NCI-H2081 (cell line): Measurements from ENCODE around the gene FYB2.

Experiments
- DNase-seq, 2 experiments: peaks; one replicate each; lab custom pipeline; 2025; lab: John Stamatoyannopoulos, UW

The FYB2 gene

DNA sequence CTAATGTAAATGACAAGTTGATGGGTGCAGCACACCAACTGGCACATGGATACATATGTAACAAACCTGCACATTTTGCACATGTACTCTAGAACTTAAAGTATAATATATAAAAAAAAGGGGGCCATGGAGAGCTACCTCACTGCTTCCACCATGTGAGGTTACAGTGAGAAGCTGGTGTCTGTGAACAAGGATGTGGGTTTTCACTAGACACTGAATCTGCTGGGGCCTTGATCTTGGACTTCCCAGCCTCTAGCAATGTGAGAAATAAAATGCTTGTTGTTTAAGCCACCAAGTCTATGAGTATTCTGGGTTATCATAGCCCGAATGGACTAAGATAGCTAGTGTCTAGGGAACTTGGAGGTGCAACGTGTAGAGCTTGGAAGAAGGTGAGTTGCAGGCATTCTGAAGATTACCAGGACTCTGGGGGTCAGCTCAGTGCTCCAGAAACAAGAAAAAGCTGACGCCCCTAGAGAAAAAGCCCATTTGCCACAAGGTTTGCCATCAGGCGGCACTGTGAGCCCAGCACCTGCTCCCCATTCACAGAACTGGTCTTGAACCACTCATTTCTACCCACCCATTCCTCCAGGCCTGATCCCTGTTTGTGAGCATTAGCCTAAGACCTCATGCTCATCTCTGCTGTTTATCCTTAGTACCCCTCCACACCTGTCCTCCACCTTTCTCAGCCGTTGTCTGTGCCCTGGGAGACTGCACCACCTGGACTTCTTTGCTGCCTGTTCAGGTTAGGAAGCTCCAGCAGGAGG, 15.1 kb upstream of the FYB2 start:
- DNase-seq: no peak

DNA sequence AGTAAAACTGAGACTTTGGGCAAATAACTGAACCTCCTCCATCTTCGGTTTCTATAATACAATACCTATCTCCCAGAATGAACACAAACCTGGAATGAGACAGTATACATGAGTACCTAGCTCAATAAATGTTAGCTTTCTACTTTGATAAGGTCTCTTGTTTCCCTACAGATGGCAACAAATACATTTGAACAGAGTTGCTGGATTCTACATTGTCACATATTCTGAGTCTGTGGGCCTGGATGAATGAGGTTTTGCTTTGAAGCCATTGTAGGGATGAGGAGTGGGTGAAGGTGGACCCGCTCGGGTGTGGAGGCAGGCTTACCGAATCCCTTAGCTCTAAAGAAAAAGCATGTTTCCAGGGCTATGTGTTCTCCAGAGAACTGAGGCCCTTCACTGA, 13.9 kb upstream of the FYB2 start:
- DNase-seq: no peak

DNA sequence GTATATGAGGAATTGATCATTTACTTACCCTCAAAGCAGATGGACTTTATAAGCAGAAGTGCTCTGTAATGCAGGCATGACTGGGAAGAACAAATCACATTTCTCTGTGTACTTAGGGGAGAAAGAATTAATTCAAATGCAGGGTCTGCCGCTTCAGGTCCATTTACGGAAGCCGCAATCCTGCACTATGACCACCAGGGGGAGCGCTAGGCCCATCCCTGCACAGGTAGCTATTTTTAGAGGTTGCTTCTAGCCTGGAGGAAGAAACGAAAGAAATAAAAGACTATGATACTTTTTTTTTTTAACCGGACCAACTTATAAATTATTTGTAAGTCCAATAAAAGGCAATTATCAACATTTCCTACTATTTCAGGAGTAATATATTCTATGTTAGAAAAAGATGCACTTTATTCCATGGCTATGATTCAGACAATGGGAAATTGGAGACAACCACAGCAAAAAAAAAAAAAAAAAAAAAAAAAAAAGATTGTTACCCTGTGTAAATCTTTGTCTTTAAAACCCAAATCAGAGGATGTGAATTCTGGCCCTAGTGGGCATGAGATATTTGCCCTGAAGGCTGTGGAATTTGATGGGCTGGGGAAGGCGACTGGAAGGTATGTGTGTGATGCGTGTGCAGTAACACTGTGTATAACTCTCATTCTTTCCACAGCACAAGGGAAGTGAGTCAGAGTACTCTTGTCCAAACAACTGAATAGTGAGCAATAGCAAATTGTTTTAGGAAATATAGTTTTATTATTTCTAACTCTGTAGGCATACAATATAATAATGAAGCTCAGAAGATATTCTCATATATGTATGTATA, 12.9 kb upstream of the FYB2 start:
- DNase-seq: peak; percentile 62 to 65

DNA sequence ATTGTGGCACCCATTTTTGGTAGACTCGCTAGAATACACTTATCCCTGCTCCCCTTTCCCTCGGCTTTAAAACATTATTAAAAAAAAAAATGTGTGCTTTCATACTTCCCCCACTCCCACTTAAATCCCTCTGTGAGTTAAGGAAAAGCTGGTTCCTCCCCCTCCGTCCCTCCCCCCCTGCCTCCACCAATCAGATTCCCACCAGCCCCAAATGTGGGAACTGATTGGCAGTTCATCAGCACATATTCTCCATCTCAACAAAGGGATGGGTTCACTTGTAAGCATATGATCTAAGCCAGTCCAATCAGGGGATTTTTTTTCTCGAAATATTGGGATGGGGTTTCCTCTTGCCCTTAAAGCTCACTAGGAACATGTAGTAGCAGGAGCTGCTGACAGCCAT, 10.8 kb upstream of the FYB2 start:
- no peak for DNase-seq

DNA sequence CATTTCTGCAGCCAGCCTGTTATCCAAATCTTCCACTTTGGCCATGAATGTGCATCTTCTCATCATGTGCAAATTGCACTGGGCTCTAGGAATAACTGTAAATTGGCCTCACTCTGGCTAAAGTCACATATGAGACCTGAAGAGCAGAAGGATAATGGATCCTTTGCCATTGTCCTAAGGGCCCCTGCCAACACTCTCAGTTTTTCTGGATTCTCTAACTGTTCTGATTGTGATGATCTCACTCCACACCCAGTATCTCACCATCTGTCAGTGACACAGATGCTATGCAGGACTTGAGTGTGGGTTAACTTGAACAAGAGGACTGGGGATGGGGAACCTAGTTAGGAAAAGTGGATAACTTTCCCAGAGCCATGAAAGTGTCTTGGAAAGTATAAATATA, 8.5 kb upstream of the FYB2 start:
- DNase-seq: no peak

DNA sequence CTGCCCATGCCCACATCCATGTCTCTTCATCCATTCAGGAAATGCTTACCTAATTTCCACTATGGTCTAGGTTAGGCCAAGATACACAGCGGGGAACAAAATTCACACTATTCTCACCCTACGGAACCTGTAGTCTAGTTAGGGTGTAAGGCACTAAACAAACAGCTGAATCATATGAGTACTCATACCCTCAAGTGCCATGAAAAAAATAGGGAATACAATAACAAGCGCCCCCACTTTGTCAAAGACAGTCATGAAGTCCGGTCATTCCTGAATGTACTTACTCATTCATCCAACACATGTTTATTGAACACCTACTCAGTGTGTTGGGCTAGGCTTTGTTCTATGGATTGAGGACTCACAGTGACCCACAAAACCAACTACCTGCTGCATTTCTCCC, 6.2 kb upstream of the FYB2 start:
- DNase-seq: no peak

DNA sequence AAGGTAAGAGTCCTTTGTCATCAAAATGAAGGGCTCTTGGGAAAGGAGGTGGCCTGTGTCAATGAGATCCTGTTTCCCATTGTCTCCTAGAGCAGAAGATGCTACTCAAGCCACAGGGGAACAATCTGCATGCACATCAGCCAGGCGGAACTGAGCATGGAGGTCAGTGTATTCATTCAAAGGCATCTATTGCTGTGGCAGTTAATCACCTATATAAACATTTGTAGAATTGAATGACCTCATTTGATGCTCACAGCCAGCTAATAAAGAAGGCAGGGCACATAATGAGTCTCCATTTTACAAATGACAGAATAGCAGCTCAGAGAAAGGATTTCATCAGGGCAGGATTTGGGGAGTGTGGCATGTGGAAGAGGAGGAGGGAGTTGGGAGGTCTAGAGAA, 5.7 kb upstream of the FYB2 start:
- DNase-seq: peak; percentile 39 to 61

DNA sequence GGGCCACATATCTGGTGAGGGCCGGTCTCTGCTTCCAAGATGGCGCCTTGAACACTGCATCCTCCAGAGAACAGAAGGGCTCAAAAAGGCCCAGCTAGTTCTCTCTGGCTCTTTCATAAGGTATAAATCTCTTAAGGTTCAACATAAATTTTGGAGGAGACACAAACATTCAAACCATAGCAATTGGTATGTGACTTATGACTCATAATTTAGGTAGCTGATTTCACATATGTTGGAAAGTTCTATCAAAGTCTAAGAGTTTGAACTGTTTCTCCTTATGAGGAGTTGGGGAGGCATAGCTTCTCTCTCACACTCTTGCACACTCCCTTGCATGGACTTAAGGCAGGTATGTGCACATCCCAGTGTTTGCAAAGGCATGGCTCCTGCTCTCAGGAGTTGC, 5.1 kb upstream of the FYB2 start:
- no peak for DNase-seq

DNA sequence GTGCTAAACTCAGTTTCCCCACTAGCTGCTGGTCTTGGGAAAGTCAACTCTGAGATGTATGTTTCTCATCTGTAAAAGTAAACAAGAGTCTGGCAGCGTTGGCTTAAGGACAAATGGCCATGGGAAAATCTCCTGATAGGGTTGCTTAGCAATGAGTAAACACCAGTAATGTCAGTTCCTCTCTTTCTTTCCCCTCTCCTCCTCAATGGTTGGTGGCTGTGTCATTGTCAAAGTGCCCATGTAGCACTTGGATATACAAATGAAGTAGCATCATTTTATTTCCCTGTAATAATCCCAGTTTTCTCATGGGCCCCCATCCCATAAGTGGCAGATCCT, 2.2 kb upstream of the FYB2 start:
- peak in 1 of 2 experiments; percentile 15 for DNase-seq

DNA sequence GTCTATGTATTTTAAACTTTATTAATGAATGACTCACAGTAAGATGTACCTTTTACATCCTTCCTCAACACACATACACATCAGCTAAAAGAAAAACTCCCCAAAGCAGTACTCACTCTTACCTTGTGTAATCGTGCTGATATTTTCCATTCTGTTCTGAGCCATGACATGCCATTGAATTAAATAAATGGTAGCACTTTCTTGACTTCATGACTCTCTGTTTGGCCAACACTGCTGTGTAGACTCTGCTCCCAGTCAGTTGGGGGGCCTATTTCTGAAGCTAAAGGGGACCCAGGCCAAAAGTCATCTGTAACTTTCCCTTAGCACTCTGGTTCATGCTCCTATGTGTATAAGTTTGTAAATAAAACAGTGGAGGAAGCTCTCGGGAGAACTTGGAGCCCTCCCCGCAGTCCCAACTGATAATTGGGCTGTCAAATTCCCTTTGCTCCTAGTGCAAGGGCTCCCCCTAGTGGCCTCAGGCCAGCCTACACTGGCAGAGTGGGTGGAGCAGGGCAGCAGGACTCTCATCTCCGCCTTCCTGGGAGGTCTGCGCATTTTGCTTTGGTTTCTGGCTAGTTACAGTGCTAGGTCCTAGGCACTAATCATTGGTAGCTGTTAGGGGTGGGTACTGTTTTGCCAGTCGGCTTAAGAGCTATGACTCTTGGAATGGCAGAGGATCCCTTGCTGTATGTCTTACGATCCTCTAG, 1.7 kb upstream of the FYB2 start:
- peak; percentile 71 to 73 for DNase-seq

DNA sequence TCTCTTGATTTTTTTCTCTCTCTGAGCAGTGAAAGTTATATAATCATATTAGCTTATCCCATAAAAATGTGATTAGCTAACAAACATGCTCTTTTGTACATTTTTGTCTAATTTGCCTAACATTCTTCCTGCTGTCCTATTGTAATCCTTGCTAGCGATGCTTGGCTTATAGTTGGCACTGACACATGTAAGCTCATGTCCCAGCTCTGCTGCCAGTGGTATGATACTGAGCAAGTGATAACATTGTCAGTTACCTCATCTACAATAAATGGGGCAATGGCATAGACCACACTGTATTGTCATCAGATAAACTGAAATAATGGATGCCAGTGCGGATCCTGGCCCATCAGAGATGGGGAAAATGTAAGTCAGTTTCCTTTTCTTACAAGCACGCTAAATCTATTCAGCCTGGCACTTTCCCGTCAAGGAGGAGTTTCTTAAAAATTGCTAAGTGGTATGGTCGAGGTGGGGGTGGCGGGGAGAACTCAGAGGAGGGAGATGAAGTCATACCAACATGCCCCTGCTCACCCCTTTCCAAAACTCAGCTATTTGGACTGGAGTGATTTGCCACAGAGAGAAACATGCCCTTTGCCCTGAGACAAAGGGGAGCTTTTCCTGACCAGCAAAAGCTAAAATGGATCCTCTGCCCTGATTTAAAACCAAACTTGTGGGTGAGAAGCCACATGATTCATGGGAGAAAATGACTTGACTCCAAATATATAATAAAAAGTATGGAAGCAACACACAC, 1.3 kb downstream of the FYB2 start:
- DNase-seq: no peak

DNA sequence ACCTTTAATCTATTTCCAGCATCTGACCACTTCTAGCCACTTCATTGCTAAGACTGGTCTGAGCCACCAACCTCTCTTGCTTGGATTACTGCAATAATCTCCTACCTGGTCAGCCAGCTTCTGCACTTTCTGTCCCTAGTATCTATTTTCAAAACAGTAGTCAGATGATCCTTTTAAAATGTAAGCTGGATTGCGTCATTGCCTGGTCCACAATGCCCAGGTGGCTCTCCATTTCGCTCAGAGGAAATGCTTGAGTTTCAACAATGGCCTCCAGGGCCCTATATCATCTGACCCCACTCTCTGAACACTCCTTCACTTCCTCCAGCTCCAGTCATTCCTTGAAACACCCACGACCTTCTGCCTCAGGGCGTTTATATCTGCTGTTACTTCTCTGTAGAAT, 2.3 kb downstream of the FYB2 start:
- DNase-seq: no peak

DNA sequence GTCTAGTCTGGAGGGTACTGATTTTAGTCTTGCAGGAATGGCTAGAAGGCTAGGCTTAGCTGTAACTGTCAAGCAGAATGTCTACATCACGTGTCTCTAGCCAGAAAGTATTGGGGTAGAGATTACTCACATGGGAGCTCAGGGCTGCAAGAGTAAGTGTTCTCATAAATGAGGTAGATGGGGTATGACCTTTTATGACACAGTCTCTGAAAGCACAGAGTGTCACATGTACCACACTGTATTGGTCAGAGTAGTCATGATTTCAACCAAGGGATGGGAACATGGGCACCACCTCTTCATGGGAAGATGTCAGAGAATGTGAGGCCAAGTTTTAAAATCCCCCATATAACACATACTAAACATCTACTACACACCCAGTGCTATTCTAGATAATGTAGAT, 2.9 kb downstream of the FYB2 start:
- no peak for DNase-seq

DNA sequence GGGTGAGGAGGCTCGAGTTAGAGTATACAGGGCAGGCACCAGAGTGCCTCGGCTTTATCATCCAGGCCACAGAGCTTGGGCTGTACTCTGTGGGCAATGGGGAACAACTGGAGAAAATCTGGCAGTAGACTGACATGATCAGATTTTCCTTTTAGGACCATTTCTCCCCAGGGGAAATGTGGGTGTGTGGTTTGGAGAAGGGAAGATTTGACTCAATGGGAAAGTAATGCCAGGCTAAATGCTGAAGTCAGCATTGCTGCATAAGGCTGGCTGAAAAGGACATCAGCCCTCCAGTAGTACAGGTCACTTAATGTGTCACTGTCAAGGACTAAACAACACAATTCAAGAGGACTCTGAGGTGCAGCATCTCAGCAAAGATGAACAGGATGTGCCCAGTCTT, 5.0 kb downstream of the FYB2 start:
- DNase-seq: no peak

DNA sequence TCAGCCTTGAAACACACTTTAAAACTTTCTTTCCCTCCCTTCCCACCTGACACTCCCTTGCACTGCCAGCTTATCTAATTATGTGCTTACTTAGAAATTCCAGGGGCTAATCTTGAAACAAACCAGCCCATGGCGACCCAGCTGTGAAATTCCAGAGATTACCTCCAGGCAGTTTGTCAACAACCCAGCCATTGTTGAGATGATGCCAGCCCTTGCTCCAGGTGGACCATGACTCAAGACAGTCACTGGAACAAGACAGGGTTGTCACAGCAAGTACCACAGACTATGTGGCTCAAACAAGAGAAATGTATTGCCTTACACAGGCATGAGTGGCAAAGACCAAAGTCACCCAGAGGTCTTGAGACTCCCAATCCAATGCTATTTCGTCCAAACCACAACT, 7.9 kb downstream of the FYB2 start:
- DNase-seq: no peak

DNA sequence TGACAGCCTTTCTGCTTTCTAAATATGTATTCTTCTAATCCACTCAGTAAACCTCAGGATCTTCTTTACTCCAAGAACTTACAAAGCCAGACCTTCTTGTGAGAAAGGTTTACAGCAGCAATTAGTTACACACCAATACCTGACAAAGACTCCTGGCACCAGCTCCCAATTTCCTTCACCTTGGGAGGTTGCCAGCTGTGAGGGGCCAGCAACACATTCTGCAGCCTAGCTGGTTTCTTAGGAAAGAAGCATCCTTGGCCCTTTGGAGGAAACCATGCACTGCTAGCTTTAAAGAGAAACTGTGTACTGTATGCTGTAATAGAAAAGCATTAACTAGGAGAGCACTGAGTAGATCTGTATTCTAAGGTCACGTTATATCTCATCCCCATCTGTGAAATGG, 10.8 kb downstream of the FYB2 start:
- DNase-seq: no peak

DNA sequence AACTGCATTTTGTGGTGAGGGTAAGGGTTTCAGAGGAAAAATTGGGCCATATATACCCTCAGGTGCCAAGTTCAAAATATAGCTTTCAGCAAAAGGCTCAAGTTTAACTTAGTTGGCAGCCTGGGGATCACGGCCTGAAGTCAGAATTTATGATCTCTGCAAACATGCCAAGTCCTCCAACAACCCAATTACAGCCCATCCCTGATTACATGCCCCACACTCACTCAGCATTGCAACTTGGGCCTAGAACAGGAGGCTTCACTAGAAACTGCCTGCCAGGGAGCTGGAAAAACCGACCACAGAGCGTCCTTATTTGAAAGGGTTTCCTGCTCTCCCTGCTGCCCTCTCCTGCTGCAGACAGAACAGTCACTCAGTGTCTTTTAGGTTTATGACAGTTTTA, 12.4 kb downstream of the FYB2 start:
- no peak for DNase-seq

DNA sequence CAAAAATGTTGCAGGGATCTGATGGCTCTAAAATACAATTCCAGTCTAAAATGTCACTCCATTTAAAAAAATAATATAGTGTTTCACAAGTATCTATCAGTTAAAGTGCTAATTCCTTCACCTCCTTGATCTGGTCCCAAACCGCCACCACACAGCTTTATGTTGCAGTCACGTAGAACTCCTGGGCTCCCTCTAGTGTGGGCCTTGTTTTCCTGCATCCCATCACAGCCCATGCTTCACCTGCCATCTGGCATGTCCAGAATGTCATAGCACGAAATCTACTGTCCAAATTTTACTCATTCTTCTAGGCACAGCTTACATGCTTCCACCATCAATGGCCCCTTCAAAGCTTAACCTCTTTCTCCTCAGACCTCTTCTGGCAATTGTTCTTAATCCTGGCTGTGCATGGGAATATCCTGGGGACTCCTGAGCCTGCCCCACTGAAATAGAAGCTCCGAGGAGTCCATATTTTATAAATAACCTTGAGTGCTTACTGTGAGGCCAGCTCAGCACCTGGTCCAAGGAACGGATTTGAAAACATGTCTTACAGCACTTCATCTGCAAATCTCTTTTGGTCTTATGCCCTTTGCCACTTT, 15.5 kb downstream of the FYB2 start:
- DNase-seq: peak; percentile 10 to 14

DNA sequence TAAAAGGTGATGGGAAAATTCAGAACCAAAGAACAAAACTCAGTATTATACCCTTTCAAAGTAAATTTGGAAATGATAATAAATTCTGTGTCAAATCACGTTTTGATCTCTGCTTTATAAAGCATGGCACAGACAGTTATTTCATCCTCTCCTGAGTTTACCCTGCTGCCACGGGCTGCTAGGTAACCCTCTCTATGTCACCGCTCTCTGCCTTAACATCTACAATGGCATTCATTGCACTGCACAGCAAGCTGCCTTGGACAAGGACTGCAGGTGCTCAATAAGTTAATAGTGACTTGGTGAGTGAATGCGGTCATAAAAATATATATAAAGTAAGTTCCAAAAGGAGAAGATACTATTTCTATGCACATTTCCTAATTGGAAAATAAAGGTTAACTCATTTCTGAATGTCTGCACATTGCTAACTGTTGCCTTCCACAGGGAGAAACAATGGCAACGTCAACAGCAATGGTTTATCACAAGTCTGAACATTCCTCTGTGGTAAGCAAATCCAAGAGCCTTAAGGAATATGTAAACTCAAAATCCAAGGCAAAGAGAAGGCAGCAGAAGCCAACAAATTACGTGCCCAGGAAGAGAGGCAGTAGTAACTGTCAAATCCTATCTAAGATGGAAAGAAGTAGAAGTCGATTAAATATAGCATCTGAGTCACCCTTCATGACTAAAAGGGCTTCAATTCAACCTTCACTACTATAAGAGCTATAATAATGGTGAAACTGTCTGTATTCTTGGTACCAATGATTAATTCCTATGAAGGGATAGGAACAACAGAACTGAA, 19.4 kb downstream of the FYB2 start:
- DNase-seq: no peak

DNA sequence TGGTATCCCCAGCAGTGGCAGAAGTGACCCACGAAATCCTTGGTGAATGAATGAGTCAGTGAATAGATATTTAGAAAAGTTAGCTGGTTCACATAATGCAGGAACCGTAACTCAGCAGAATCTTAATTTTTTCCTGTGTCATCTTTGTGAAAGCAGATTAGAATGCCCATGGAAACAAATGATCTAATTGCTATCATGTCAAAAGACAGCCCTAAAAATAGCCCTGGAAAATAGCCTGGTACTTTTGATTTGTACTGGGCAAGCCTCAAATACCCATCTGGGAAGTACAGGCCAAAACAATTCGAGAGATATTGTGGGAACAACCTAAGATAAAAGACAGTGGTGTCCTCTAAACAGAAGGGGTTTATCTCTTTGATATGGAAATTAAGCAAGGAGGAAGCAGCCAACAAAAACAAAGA, 21.1 kb downstream of the FYB2 start:
- no peak for DNase-seq

DNA sequence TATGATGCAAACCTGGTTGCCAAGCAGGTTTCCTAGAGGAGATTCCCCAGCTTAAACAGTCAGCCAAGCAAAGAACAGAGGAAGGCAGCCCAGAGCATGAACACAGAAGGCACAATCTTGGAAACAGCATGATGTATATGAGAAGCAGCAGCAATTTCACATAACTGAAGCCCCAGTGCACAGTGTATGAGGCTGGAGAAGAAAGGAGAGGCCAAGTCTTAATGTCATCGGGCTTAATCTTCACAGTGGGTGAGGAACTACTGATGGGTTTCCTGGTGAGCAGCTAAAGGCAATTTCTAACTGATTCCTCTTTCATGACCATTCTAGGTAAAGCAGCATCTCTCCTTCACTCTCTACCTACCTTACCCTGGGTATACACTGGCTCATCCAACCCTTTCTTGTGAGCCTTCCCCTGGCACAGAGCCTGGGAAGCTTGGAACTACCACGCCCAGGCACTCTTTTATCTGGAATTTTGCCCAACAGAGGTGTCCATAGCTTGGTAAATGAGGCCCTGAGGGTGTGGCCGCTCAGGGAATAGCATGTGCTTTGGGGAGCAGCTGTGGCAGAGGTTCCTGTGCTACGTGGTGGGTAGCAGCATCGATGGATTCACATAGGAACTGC, 22.0 kb downstream of the FYB2 start:
- DNase-seq: peak; percentile 36 to 65
